H1 (cell line): ENCODE data around the gene SMAD7. TPM values are rescaled to one million over a fixed set of nuclear protein-coding genes. Genes with fewer than 3 reads are reported as not detected.

Experiments used
- CTCF ChIA-PET: fragments of 300-600 bp; sonication (Branson Sonifier 250); formaldehyde crosslinking; loops from one replicate; lab custom pipeline; 2021; ENCODE audit not compliant: partially characterized antibody; lab: Charles Lee
- POLR2A ChIA-PET: fragments of 300-600 bp; sonication (Branson Sonifier 250); formaldehyde crosslinking; loops from one replicate; lab custom pipeline; 2021; ENCODE audit warnings: inconsistent platforms; ENCODE audit not compliant: partially characterized antibody; lab: Charles Lee
- DNase-seq, 2 experiments: peaks; one replicate each; pipeline versions ENCODE4 v3.0.0 to v3.0.0-alpha.2; 2010 to 2022; ENCODE audit warnings: low spot score in 2 of 2, low read depth in 1 of 2, mixed read lengths in 1 of 2
- FAIRE-seq: peaks from 2 replicates; lab custom pipeline; 2011; peaks lifted over from hg19 to GRCh38; lab: Jason Lieb, UNC
- H2AFZ ChIP-seq: 2 replicates; pipeline ENCODE4 v1.8.1; 2012; ENCODE audit warnings: low read length, inconsistent platforms
- H2AK5ac ChIP-seq: 2 replicates; pipeline ENCODE4 v1.6.1; 2013; ENCODE audit warnings: low read depth, low read length
- H2BK120ac ChIP-seq: replicated peaks from 2 replicates; pipeline ENCODE3; 2013; ENCODE audit warnings: low read depth, low read length, inconsistent platforms
- H2BK12ac ChIP-seq: 2 replicates; pipeline ENCODE4 v1.6.1; 2013; ENCODE audit warnings: low read depth, low read length
- H2BK15ac ChIP-seq: 2 replicates; pipeline ENCODE4 v1.6.1; 2013; ENCODE audit warnings: low read length
- H2BK20ac ChIP-seq: 2 replicates; pipeline ENCODE4 v1.6.1; 2013; ENCODE audit warnings: low read length
- H2BK5ac ChIP-seq: 2 replicates; pipeline ENCODE4 v1.6.1; 2013; ENCODE audit warnings: low read depth, low read length
- H3K14ac ChIP-seq: 2 replicates; pipeline ENCODE4 v1.6.1; 2013; ENCODE audit warnings: inconsistent platforms; ENCODE audit not compliant: insufficient read length
- H3K18ac ChIP-seq: 2 replicates; pipeline ENCODE4 v1.6.1; 2013; ENCODE audit warnings: low read length; ENCODE audit errors: extremely low read depth
- H3K23ac ChIP-seq: 2 replicates; pipeline ENCODE4 v1.6.1; 2013; ENCODE audit warnings: inconsistent platforms; ENCODE audit not compliant: insufficient read length
- H3K23me2 ChIP-seq: 2 replicates; pipeline ENCODE4 v1.6.1; 2013; ENCODE audit warnings: low read depth, low read length
- H3K27ac ChIP-seq: 2 replicates; pipeline ENCODE4 v1.6.1; 2011; ENCODE audit warnings: low read depth, low read length, inconsistent platforms
- H3K27me3 ChIP-seq, 4 experiments: replicated peaks in 1 of 4; 1 replicate in 1 of 4; 2 replicates in 3 of 4; pipeline versions ENCODE4 v1.6.1 to v1.8.1; 2011 to 2013; ENCODE audit warnings: low read length in 3 of 4, mild to moderate bottlenecking in 3 of 4, inconsistent platforms in 2 of 4, mixed read lengths in 2 of 4, moderate library complexity in 1 of 4; ENCODE audit not compliant: control insufficient read depth in 3 of 4, insufficient read depth in 3 of 4; ENCODE audit errors: extremely low read depth in 1 of 4
- H3K36me3 ChIP-seq, 4 experiments: 2 replicates each; pipeline versions ENCODE4 v1.6.1 to v1.8.1; 2011 to 2013; ENCODE audit warnings: mild to moderate bottlenecking in 4 of 4, low read length in 3 of 4, moderate library complexity in 2 of 4, control low read depth in 1 of 4, inconsistent platforms in 1 of 4; ENCODE audit not compliant: insufficient read depth in 4 of 4, control insufficient read depth in 2 of 4
- H3K4ac ChIP-seq: replicated peaks from 2 replicates; pipeline ENCODE3; 2013; ENCODE audit warnings: low read length, low read depth, mixed read lengths, inconsistent platforms; ENCODE audit not compliant: insufficient read length
- H3K4me1 ChIP-seq, 4 experiments: replicated peaks in 1 of 4; 1 replicate in 1 of 4; 2 replicates in 3 of 4; pipeline versions ENCODE4 v1.6.1 to v1.8.1; 2011 to 2013; ENCODE audit warnings: low read length in 3 of 4, inconsistent platforms in 2 of 4, mixed read lengths in 1 of 4; ENCODE audit not compliant: insufficient read depth in 4 of 4, control insufficient read depth in 3 of 4
- H3K4me2 ChIP-seq, 2 experiments: 2 replicates each; pipeline versions ENCODE4 v1.6.1 to v1.8.1; 2011 to 2013; ENCODE audit warnings: low read depth in 2 of 2, low read length in 2 of 2, control low read depth in 1 of 2, inconsistent platforms in 1 of 2, mild to moderate bottlenecking in 1 of 2; ENCODE audit not compliant: insufficient read depth in 1 of 2
- H3K4me3 ChIP-seq, 4 experiments: fragments of 200-600, 300-600 bp in 1 of 4; sonication (generic), shearing (Covaris generic), sonication (Bioruptor Twin) in 1 of 4; 2 replicates each; pipeline versions ENCODE4 v1.5.1 to v1.8.1; 2011 to 2016; ENCODE audit warnings: low read length in 4 of 4, low read depth in 3 of 4, control low read depth in 2 of 4, inconsistent platforms in 2 of 4, mild to moderate bottlenecking in 2 of 4, mixed read lengths in 1 of 4, moderate library complexity in 1 of 4; ENCODE audit not compliant: insufficient read depth in 2 of 4; ENCODE audit errors: extremely low read depth in 1 of 4
- H3K56ac ChIP-seq: replicated peaks from 2 replicates; pipeline ENCODE3; 2013; ENCODE audit warnings: low read depth, mild to moderate bottlenecking, mixed read lengths, low read length, inconsistent platforms; ENCODE audit not compliant: insufficient read length
- H3K79me1 ChIP-seq: 2 replicates; pipeline ENCODE4 v1.6.1; 2013; ENCODE audit warnings: low read depth, low read length, control low read depth
- H3K79me2 ChIP-seq, 2 experiments: 2 replicates each; pipeline versions ENCODE4 v1.6.1 to v1.8.1; 2012 to 2013; ENCODE audit warnings: low read length in 2 of 2, mild to moderate bottlenecking in 2 of 2, inconsistent platforms in 1 of 2; ENCODE audit not compliant: insufficient read depth in 2 of 2, control insufficient read depth in 1 of 2
- H3K9ac ChIP-seq, 4 experiments: replicated peaks in 1 of 4; 1 replicate in 1 of 4; 2 replicates in 3 of 4; pipeline versions ENCODE4 v1.6.1 to v1.8.1; 2011 to 2013; ENCODE audit warnings: low read depth in 3 of 4, low read length in 3 of 4, control low read depth in 2 of 4, mild to moderate bottlenecking in 2 of 4, moderate library complexity in 2 of 4, inconsistent platforms in 1 of 4; ENCODE audit errors: extremely low read depth in 1 of 4
- H3K9me3 ChIP-seq, 2 experiments: 2 replicates each; pipeline versions ENCODE4 v1.6.1 to v1.8.1; 2012 to 2013; ENCODE audit warnings: mild to moderate bottlenecking in 2 of 2, moderate library complexity in 2 of 2, control low read depth in 1 of 2, inconsistent platforms in 1 of 2, low read depth in 1 of 2, low read length in 1 of 2, mixed read lengths in 1 of 2; ENCODE audit not compliant: insufficient read depth in 2 of 2
- H4K20me1 ChIP-seq, 2 experiments: replicated peaks in 1 of 2; 2 replicates each; pipeline versions ENCODE3 to v1.8.1; 2011 to 2013; ENCODE audit warnings: inconsistent platforms in 2 of 2, low read length in 2 of 2, mild to moderate bottlenecking in 1 of 2; ENCODE audit not compliant: insufficient read depth in 2 of 2, control insufficient read depth in 1 of 2
- H4K5ac ChIP-seq: 2 replicates; pipeline ENCODE4 v1.6.1; 2013; ENCODE audit warnings: low read length, low read depth, mixed read lengths, inconsistent platforms; ENCODE audit not compliant: insufficient read length
- H4K8ac ChIP-seq: 2 replicates; pipeline ENCODE4 v1.8.0; 2013; ENCODE audit warnings: mild to moderate bottlenecking, moderate library complexity, low read length, inconsistent platforms; ENCODE audit not compliant: insufficient read depth; ENCODE audit errors: extremely low read depth
- H4K91ac ChIP-seq: replicated peaks from 2 replicates; pipeline ENCODE3; 2013; ENCODE audit warnings: low read length, mixed read lengths, inconsistent platforms; ENCODE audit not compliant: insufficient read length
- ASH2L ChIP-seq: fragments of 200-600, 300-600 bp; sonication (generic); IDR thresholded peaks from one replicate; pipeline ENCODE4 v1.7.1; 2017; ENCODE audit warnings: low read length
- BACH1 ChIP-seq: IDR thresholded peaks from 2 replicates; pipeline ENCODE4 v1.6.1; 2012; ENCODE audit warnings: low read length, improper control_type of control experiment
- CTBP2 ChIP-seq: IDR thresholded peaks from 2 replicates; pipeline ENCODE4 v1.7.0; 2011; ENCODE audit warnings: borderline replicate concordance, mild to moderate bottlenecking, moderate library complexity, mixed read lengths, low read length; ENCODE audit not compliant: insufficient read depth, insufficient read length
- GABPA ChIP-seq: IDR thresholded peaks from 2 replicates; pipeline ENCODE4 v1.6.1; 2011; ENCODE audit warnings: mild to moderate bottlenecking, low read length, moderate library complexity, borderline replicate concordance; ENCODE audit not compliant: insufficient read depth
- NANOG ChIP-seq: IDR thresholded peaks from 2 replicates; pipeline ENCODE4 v1.6.1; 2011; ENCODE audit warnings: low read length, low read depth, mild to moderate bottlenecking, inconsistent platforms; ENCODE audit not compliant: insufficient read depth, poor library complexity, severe bottlenecking
- POLR2AphosphoS5 ChIP-seq: IDR thresholded peaks from 2 replicates; pipeline ENCODE4 v1.6.1; 2011; ENCODE audit warnings: low read depth, low read length
- RNF2 ChIP-seq: fragments of 200-900, 300-1000 bp; sonication (generic); IDR thresholded peaks from 2 replicates; pipeline ENCODE4 v1.7.1; 2016; ENCODE audit warnings: borderline replicate concordance, low read depth, mild to moderate bottlenecking, antibody characterized with exemption, low read length; ENCODE audit not compliant: poor library complexity, severe bottlenecking; ENCODE audit errors: missing control alignments
- SIX5 ChIP-seq: IDR thresholded peaks from 2 replicates; pipeline ENCODE4 v1.6.1; 2011; ENCODE audit warnings: mild to moderate bottlenecking, low read depth, low read length
- SRF ChIP-seq: IDR thresholded peaks from 2 replicates; pipeline ENCODE4 v1.6.1; 2011; ENCODE audit warnings: mild to moderate bottlenecking, low read depth, low read length, moderate library complexity
- TAF7 ChIP-seq: optimal IDR thresholded peaks from 2 replicates; pipeline ENCODE3; 2011; ENCODE audit warnings: low read depth, mild to moderate bottlenecking, inconsistent platforms, low read length, moderate library complexity, borderline replicate concordance
- TCF12 ChIP-seq: IDR thresholded peaks from 2 replicates; pipeline ENCODE4 v1.6.1; 2011; ENCODE audit warnings: low read depth, mild to moderate bottlenecking, low read length
- WGBS, 2 experiments: shearing (Covaris generic) in 1 of 2; methylation state at CpG; one replicate each; pipeline versions ENCODE4 v1.1.6 to v1.1.7; 2013 to 2015; ENCODE audit warnings: low lambda C conversion rate in 2 of 2, mixed read lengths in 2 of 2, inconsistent platforms in 1 of 2, low coverage in 1 of 2, missing lambda C conversion rate in 1 of 2; ENCODE audit not compliant: insufficient replicate concordance in 2 of 2, insufficient coverage in 1 of 2, insufficient read length in 1 of 2; ENCODE audit errors: extremely low coverage in 1 of 2, missing lambda C conversion rate in 1 of 2; 5-methylcytosine and 5-hydroxymethylcytosine counted together
- polyA plus RNA-seq, 7 experiments: library from polyadenylated mRNA; depleted of rRNA in 3 of 7; stranded (reverse) in 5 of 7; unstranded in 2 of 7; fragments of >200 nt in 5 of 7; fragments of 200-250 nt in 2 of 7; gene quantifications; 1 replicate in 5 of 7; 2 replicates in 1 of 7; 4 replicates in 1 of 7; pipeline versions ENCODE4 v1.2.1 to v1.2.3, GENCODE V29; 2011 to 2013; ENCODE audit warnings: missing spikeins in 2 of 7, mixed read lengths in 2 of 7
- total RNA-seq: library from RNA; stranded (reverse); fragmentation: NEBNext Ultra II Directional; extraction: Animal tissue kit (Norgen Biotek cat#: 25700); gene quantifications from 2 replicates; pipeline ENCODE4 v1.2.1, GENCODE V29; 2021

The SMAD7 gene
- total and polyA plus RNA-seq, 2 of the 8 experiments (the other 6 are each of a cell fraction or from before 2014, with no cell fraction given): 6.5 to 15.5 TPM

DNA sequence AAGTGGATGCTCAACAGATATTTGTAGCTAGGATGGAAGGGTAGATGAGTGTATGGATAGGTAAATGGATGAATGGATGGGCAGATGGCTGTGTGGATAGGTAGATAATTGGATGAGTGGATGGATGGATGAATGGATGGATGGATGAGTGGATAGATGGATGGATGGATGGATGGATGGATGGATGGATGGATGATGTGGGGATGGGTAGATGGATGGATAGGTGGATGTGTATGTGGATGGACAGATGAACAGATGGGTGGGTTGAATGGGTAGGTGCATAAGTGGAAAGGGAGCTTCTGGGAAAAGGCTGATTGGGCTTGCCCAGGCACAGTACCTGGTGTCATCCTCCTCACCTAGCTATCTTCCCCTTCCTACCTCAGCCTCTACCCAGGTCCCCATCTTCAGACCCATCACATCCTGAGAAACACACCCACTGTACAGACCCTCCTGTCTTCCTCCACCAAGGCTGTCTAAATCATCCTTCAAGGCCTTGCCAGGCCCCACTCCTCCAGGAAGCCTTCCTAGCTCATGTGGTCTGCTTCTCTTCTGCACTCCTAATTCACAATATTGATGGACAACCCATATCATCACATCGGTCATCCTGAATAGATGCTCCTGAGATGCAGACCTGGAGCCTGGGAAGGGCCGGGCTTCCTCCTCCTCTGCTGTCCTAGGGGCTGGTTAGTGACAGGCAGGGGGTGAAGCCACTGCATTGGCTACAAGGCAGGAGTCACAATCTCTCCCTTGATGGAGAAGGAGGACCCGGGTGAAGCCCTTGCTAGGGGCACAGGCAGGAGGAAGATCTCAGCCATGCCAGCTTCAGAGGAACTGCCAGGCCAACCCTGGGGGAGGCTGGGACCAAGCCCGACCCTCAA lies 49.4 kb downstream of the SMAD7 start:
- ChIA-PET POLR2A (interaction anchor here (0.7 kb wide), 1 partner anchor 15 kb away, joined by 3 read pairs; no protein-coding TSS in a partner anchor), CTCF (interaction anchor here (1.1 to 1.4 kb wide), 2 partner anchors 32 to 36 kb away, joined by 3 to 7 read pairs; no protein-coding TSS in a partner anchor)
- Histone ChIP-seq H4K5ac (no peak overlapping the region), H3K18ac (no peak overlapping the region), H2AK5ac (no peak overlapping the region), H3K27me3 (no peaks in the 10 kb centered on the region; a peak in 1 of 7 replicates), H3K9me3 (peaks cover 0 to 3% of the 10 kb centered on the region in 2 experiments; a peak in 1 of 4 replicates), H3K27ac (no peak overlapping the region), H2BK120ac (no peak overlapping the region), H3K4ac (no peak overlapping the region), H4K8ac (no peak overlapping the region), H3K79me1 (no peaks in the 10 kb centered on the region), H2BK5ac (no peak overlapping the region), H3K4me2 (no peak overlapping the region), H3K23ac (no peak overlapping the region), H3K4me3 (no peak overlapping the region), H2BK15ac (no peak overlapping the region), H3K23me2 (peaks cover 5% of the 10 kb centered on the region; the same call in 1 of the 2 replicates), H3K36me3 (no peaks in the 10 kb centered on the region), H2BK12ac (no peak overlapping the region), H3K9ac (no peak overlapping the region), H3K4me1 (peaks cover 0 to 5% (median 1%) of the 10 kb centered on the region in 4 experiments; a peak in 2 of 7 replicates), H4K20me1 (no peaks in the 10 kb centered on the region), H3K14ac (no peak overlapping the region), H3K79me2 (no peaks in the 10 kb centered on the region), H4K91ac (no peak overlapping the region), H3K56ac (peak overlapping the region; percentile 89), H2AFZ (no peak overlapping the region), H2BK20ac (no peak overlapping the region)
- DNase-seq: no peak
- FAIRE-seq: no peak
- 84% methylated on average over 4 of the region's 4 CpGs; no CpG with 5 or more reads in 1 of the 2 experiments for WGBS, 2 experiments
- TF ChIP-seq TAF7 (no peak), GABPA (no peak), BACH1 (no peak), NANOG (no peak), CTBP2 (no peak), SIX5 (no peak), TCF12 (no peak), POLR2AphosphoS5 (no peak), ASH2L (no peak), SRF (no peak), RNF2 (no peak)
